MCF 10A (cell line): ENCODE data around the gene PACSIN1. TPM values are rescaled to one million over a fixed set of nuclear protein-coding genes. Genes with fewer than 3 reads are reported as not detected.

ENCODE experiments used
- BruUV-seq: library from RNA; stranded (reverse); fragments of 400-500 nt; replicated peaks from 2 replicates; lab custom pipeline; 2021; lab: Mats Ljungman, UMichigan
- CTCF ChIA-PET: fragments of 300-600 bp; sonication (Branson Sonifier 250); formaldehyde crosslinking; extraction: SDS; loops from one replicate; lab custom pipeline; 2021; ENCODE audit warnings: antibody characterized with exemption, inconsistent platforms; lab: Yijun Ruan, JAX
- POLR2A ChIA-PET: fragments of 300-600, 350-650 bp; sonication (Branson Sonifier 250); formaldehyde crosslinking; extraction: SDS; loops from one replicate; lab custom pipeline; 2020; ENCODE audit warnings: antibody characterized with exemption, inconsistent platforms; lab: Yijun Ruan, JAX
- DNase-seq: peaks from one replicate; pipeline ENCODE4 v3.0.0-alpha.2; 2018; ENCODE audit not compliant: unreplicated experiment
- H3K27ac Mint-ChIP-seq: one replicate; pipeline ENCODE4 v1.8.0; 2022; ENCODE audit warnings: mild to moderate bottlenecking, low read depth, mixed read lengths; ENCODE audit not compliant: unreplicated experiment
- H3K27me3 Mint-ChIP-seq: one replicate; pipeline ENCODE4 v1.8.0; 2022; ENCODE audit warnings: mixed read lengths; ENCODE audit not compliant: insufficient read depth, unreplicated experiment
- H3K36me3 Mint-ChIP-seq: one replicate; pipeline ENCODE4 v1.8.0; 2022; ENCODE audit warnings: mild to moderate bottlenecking, moderate library complexity, mixed read lengths; ENCODE audit not compliant: insufficient read depth, unreplicated experiment
- H3K4me1 Mint-ChIP-seq: one replicate; pipeline ENCODE4 v1.8.0; 2022; ENCODE audit warnings: mixed read lengths; ENCODE audit not compliant: insufficient read depth, unreplicated experiment
- H3K4me3 Mint-ChIP-seq: one replicate; pipeline ENCODE4 v1.8.0; 2022; ENCODE audit warnings: mild to moderate bottlenecking, moderate library complexity, mixed read lengths; ENCODE audit not compliant: unreplicated experiment
- H3K9me3 Mint-ChIP-seq: one replicate; pipeline ENCODE4 v1.8.0; 2022; ENCODE audit warnings: mixed read lengths; ENCODE audit not compliant: unreplicated experiment
- CTCF ChIP-seq: fragments of 200-600 bp; IDR thresholded peaks from one replicate; pipeline ENCODE4 v1.8.0; 2022; ENCODE audit warnings: antibody characterized with exemption, mild to moderate bottlenecking; ENCODE audit not compliant: unreplicated experiment
- intact Hi-C: fragments of 100-400 bp; cut with micrococcal nuclease; formaldehyde crosslinking; loops from 2 replicates; pipeline ENCODE4 v1.14.1; 2022
- total RNA-seq: library from RNA; stranded (reverse); gene quantifications from 2 replicates; pipeline ENCODE4 v1.2.3, GENCODE V29; 2022

The PACSIN1 gene
- total RNA-seq, 1 experiment from 2014 or later = not detected

DNA sequence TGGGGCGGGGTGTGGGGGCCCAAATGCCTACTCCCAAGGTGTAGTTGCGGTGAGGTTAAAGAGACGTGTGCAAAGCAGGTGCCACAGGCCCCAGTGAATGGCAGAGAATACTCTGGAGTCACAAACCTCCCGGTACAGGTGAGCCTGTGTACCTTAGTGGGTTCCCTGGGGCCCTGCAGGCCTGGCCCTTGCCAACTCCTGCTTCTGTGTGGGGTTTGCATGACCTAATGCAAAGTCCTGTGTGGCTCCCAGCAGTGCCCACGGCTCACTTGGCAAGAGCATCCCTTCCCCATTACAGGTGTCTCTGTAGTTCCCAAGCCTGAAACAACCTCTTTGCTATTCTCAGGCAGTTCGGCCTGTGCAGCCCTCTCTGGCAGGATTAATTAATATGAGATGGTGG, 72.7 kb downstream of the PACSIN1 start:
- Mint-ChIP-seq H3K9me3 (no peaks in the 10 kb centered on the region), H3K27ac (no peak overlapping the region), H3K36me3 (no peaks in the 10 kb centered on the region), H3K4me3 (no peak overlapping the region), H3K27me3 (no peaks in the 10 kb centered on the region), H3K4me1 (peaks cover 7% of the 10 kb centered on the region)
- ChIA-PET CTCF (no interaction called here), POLR2A (no interaction called here)
- no peak for DNase-seq
- TF ChIP-seq CTCF = no peak
- intact Hi-C loops = no loop called here
- BruUV-seq = no TSS peak

DNA sequence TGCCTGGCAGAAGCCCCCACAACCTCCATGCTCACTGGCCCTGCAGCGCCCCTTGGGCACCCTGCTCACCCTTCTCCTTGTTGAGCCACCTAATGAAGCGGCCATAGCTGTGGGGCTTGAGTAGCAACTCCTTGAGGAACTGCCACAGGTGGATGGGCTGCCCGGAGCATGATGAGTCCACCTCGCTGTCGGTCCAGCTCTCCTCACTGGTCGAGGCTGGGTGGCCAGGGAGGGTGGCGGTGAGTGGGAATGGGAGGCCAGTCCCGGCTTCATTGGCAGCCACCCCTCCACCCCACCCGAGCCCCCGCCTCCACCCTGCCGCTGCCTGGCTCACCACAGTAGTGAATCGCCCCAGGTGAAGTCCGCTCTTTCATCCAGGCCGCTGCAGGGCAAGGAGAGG, 73.3 kb downstream of the PACSIN1 start:
- Mint-ChIP-seq H3K4me1 (peaks cover 9% of the 10 kb centered on the region), H3K4me3 (no peak overlapping the region), H3K9me3 (no peaks in the 10 kb centered on the region), H3K27ac (no peak overlapping the region), H3K27me3 (no peaks in the 10 kb centered on the region), H3K36me3 (no peaks in the 10 kb centered on the region)
- intact Hi-C loops = no loop called here
- ChIA-PET POLR2A (no interaction called here), CTCF (no interaction called here)
- TF ChIP-seq CTCF = no peak
- BruUV-seq = no TSS peak
- DNase-seq = no peak

DNA sequence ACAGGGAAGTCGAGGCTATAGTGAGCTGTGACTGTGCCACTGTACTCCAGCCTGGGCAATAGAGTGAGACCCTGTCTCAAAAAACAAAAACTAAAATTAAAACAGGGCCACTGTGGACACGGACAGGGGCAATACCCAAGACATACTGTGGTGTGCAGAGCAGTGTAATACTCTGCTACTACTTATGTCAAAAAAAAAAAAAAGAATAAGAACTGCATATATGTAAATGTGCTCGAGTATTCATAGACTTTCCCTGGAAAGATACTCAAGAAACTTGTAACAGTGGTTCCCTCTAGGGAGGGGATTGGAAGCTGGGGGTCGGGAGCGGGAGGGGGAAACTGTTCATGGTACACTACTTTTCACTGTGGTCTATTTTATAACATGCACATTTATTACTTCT, 74.3 kb downstream of the PACSIN1 start:
- no peaks in the 10 kb centered on the region for H3K9me3 Mint-ChIP-seq
- H3K27me3 Mint-ChIP-seq = no peaks in the 10 kb centered on the region
- CTCF ChIA-PET = interaction anchor here (0.9 kb wide), 1 partner anchor 81 kb away, joined by 4 read pairs; no protein-coding TSS in a partner anchor
- no peak overlapping the region for H3K4me3 Mint-ChIP-seq
- peaks cover 9% of the 10 kb centered on the region for H3K4me1 Mint-ChIP-seq
- no peaks in the 10 kb centered on the region for H3K36me3 Mint-ChIP-seq
- TF ChIP-seq CTCF = no peak
- intact Hi-C loops = no loop called here
- no peak overlapping the region for H3K27ac Mint-ChIP-seq
- BruUV-seq = no TSS peak
- POLR2A ChIA-PET = no interaction called here
- no peak for DNase-seq

DNA sequence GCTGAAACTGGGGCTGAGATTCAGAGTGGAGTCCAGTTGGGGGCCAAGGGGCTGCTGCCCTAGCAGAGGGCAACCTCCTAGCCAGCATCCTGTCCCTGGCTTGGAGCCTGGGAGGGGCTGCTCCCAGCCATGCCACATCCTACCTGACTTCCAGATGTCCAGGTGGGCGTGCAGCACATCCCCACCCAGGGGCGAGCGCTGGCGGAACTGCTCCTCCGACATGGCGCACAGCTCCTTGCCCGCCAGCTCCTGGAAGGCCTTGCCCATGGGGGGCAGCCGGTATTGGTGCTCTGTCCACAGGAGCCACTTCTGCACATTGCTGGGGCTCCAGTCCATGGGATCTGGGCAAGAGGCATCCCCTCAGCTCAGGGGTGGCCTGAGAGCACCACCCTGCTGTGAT, 75.0 kb downstream of the PACSIN1 start:
- no peak for TF ChIP-seq CTCF
- no TSS peak for BruUV-seq
- intact Hi-C loops = no loop called here
- DNase-seq = no peak
- H3K4me3 Mint-ChIP-seq = no peak overlapping the region
- H3K36me3 Mint-ChIP-seq = no peaks in the 10 kb centered on the region
- CTCF ChIA-PET = interaction anchor here (0.6 to 0.9 kb wide), 2 partner anchors 82 to 1384 kb away, joined by 3 to 4 read pairs; no protein-coding TSS in a partner anchor
- no peak overlapping the region for H3K27ac Mint-ChIP-seq
- POLR2A ChIA-PET = no interaction called here
- no peaks in the 10 kb centered on the region for H3K9me3 Mint-ChIP-seq
- no peaks in the 10 kb centered on the region for H3K27me3 Mint-ChIP-seq
- peaks cover 9% of the 10 kb centered on the region for H3K4me1 Mint-ChIP-seq
